SW480 (cell line): ENCODE data around the gene FKBP11.
"Not testable (repeated sequence)": the region's sequence is repeated elsewhere in the genome, so short reads cannot be mapped to it uniquely, and the experiment has no call there.

Experiments used
- DNase-seq: peaks from one replicate; pipeline ENCODE4 v3.0.0-alpha.2; 2016; ENCODE audit warnings: low spot score

FKBP11 gene

DNA sequence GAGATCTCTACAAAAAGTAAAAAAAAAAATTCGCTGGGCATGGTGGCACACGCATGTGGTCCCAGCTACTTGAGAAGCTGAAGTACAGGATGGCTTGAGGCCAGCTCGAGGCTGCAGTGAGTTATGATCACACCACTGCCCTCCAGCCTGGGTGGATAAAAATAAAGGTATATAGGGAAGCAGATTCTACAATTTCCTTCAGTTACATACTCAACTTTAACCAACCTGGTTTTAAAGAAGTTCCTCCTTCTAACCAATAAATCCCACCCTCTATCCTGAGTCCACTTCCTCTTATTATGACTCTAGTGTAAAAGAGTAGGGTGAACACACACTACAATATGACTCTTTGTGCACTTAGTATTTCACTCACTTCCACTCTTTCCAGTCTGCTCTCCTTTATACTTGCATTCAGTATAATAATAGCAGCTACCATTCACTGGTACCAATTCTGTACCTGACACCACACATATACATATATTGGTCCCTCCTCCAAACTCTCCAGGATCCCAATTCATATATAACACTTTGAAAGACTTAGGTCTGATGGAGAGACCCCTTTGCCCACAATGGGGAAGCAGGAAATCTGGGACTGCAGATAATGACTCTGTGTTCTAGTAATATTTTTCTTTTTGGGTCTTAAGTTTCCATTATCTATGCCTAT, 29.7 kb upstream of the FKBP11 start:
- DNase-seq = no peak

DNA sequence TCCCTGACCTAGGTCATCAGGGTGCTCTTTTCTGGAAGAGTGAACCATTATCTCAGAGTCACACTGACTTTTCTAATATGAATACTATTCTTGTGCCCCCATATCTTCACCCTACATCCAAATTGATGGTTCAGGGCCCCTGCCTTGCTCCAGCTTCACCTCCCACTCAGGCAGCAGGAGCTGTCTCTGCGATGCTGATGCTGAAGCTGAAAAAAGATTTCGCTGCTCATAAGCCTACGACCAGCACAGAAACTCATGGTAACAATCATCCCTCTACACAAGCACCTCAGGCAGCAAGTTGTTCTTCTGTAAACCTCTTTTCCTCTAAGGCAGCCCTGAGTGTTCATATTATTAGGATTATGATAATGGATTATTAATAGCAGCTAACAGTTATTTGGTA, 28.8 kb upstream of the FKBP11 start:
- DNase-seq = no peak

DNA sequence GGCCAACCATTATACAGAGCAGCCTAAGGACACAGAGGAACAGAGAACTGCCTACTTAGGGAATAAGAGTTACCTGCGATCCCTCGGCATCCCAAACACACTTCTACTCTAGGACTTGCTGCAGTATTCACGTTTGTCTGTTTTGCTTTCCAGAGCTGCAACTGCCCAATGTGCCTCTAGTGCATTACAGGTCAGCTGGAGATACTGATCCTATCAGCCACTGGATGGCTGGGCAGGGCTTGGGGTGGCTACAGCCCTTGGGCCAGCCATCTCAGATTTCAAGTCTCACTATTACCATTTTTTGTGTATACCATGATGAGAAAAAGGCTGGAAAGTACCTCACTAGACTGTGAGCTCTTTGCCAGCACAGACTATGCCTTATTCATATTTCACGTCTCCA, 27.4 kb upstream of the FKBP11 start:
- DNase-seq = no peak

GRCh38 chr12:48947727-48948126, 22.4 kb upstream of the FKBP11 start:
- no peak for DNase-seq

DNA sequence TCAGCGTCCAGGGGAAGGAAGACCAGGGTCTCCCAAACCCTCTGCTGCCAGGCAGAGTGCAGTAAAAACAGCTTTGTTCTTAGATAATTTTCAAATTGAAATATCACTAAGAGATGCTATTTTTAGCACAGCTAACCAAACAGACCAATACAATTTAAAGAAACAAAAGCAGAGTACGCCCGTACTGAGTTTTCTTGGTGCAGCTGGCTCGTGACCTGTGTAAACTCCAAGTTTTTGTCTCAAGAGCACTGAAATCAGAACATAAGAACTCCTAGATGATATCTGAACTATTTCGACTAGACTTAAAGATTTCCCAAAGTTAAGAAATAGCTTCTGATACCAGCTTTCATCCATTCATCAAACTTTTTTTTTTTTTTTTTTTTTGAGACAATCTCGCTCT, 21.7 kb upstream of the FKBP11 start:
- DNase-seq = no peak

- no peak for DNase-seq
Measured at GRCh38 chr12:48946205-48946604, 20.9 kb upstream of the FKBP11 start.

GRCh38 chr12:48943221-48943620, 17.9 kb upstream of the FKBP11 start:
- no peak for DNase-seq

- DNase-seq = no peak
Measured at GRCh38 chr12:48940181-48940580, 14.9 kb upstream of the FKBP11 start.

- no peak for DNase-seq
Measured at GRCh38 chr12:48938805-48939204, 13.5 kb upstream of the FKBP11 start.

DNA sequence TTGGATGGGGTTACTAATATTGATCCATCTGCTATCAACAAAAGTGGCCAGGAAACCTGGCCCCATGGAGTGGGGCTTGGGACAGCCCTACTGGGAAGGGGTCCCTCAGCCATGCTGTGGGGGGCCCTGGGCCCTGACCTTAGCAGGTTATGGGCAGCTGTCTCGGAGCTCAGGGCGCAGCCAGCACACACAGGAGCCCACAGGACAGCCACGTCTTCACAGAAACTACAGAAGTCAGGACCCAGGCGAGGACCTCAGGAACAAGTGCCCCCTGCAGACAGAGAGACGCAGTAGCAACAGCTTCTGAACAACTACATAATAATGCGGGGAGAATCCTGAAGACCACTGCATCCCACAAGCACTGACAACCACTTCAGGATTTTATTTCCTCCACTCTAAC, 11.9 kb upstream of the FKBP11 start:
- DNase-seq = no peak

DNA sequence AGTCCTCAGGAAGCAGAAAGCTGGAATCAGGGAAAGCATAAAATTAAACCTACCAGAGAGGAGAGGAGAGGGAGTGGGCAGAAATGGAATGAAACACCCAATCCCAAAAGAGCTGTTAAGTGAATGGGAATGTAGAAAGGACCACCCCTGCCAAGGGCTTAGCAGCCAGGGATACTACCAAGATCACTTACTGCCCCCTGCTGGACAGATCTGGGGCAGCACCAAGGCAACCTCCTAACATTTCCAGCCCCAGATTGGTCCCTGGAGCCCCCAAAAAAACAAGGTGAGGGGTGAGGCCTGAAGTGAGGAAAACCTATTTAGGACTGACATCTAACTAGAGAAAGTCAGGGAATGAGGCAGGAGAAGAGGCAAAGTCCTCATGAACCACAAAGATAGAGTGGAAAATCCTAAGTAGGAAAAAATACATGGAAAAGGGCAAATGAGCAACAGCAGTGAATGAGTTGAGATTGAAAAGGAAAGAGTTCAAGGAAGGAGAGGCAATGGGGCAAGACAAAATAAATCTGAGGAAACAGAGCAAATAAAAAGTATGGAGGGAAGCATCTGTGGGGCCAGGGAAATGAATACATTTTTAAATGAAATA, 11.2 kb upstream of the FKBP11 start:
- DNase-seq = peak; percentile 41

DNA sequence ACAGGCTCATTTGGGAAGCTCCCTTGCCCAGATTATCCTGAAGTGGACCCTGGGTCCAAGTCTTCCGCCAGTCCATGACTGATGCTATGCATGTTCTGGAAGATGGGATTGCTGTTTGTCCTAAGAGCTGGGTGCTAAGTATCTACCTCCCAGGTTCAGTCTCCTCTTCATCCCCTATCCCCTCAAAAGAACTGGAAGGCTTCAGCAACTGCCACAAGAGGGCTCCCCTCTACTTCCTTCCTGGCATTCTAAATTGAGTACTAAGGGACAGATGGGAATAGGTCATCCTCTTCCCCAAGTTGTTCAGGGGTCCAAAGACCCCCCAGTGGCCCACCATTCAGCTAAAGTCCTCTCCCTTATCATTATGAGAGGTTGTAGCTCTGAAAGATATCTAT, 9.0 kb upstream of the FKBP11 start:
- peak; percentile 35 for DNase-seq

- DNase-seq = no peak
Measured at GRCh38 chr12:48933664-48934311, 8.5 kb upstream of the FKBP11 start.

GRCh38 chr12:48932878-48933277, 7.6 kb upstream of the FKBP11 start:
- DNase-seq = no peak

GRCh38 chr12:48930475-48930874, 5.2 kb upstream of the FKBP11 start:
- no peak for DNase-seq

DNA sequence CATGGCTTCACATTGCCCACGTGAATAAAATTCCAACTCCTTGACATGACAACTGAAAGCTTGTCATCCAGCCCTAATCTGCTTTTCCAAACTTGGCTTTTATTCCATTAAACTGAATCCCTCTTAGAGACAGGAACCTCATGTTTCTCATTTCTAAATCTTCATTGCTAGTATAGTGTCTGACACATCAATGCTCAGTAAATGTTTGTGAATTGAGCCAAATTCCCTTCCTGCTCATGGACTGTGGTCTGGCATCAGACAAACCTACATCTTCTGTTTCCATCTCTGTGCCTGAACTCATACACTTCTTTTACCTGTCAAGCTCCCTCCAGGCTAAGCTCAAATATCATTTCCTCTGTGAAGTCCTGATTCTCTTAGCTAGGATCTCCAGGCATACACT, 4.3 kb upstream of the FKBP11 start:
- DNase-seq = no peak

DNA sequence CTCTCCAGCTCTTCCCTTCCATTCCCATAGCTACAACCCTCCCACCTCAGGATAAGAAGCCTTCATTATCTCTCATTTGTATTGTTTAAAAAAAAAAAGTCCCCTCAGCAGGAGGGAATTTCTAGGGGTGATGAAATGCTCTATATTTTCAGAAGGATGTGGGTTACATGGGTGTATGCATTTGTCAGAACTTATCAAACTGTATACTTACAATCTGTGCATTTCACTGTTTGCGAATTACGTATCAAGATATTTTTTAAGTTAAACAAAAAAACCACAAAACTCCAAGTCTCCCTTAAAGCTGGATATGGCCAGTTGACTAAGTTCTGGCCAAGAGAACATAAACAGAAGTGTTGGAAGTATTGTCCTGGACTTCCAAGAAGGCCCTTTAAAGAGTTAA, 2.0 kb upstream of the FKBP11 start:
- DNase-seq = no peak

DNA sequence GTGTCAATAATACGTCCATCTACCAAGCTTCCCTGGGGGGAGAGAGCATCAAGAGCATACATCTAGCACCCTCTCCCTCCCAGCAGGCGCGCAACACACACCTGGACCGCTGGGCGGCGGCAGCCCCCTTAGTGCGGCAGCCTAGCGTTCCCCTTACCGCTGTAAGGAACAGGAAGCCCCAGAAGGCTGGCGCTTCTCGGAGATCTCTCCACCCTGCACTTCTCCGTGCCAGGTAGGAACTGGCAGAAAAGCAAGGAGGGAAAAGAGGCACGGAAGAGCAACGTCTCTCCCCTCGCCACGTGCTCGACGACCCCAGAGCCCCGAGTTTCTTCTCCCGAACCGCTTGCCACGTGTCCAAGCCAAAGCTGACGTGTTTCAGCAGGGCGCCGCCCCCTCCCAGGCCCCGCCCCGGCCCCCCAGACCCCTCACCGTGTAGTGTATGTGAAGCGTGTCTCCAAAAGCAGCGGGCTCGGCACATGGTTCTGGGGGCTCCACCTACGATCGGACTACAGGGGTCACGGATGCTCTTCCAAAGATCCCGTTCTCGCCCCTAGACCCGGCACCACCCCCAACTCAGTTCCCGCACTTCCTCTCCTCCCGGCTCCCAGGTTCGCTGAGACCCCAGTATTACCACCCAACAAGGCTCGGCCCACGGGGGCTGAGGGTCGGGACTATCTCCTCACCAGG, 532 bp downstream of the FKBP11 start:
- DNase-seq = peak; percentile 73

DNA sequence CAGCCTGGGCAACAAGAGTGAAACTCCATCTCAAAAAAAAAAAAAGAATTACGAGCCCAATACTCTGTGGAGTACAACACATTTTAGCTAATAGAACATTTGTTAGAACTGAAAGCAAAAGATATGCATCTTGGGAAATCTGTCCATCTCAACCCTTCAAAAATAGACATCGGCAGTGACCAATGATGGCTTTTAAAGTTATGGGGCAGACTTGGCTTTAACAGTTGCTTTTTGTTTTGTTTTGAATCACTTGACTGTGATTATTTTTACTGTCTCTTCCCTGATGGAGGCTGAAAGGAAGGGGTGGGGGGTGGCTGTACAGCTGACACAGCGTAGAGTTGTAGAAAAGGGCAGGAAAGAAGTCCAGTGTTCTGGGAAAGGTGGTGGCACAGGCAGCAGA, 2.2 kb downstream of the FKBP11 start:
- DNase-seq = no peak

GRCh38 chr12:48917857-48918537, 7.3 kb downstream of the FKBP11 start:
- DNase-seq = no peak

DNA sequence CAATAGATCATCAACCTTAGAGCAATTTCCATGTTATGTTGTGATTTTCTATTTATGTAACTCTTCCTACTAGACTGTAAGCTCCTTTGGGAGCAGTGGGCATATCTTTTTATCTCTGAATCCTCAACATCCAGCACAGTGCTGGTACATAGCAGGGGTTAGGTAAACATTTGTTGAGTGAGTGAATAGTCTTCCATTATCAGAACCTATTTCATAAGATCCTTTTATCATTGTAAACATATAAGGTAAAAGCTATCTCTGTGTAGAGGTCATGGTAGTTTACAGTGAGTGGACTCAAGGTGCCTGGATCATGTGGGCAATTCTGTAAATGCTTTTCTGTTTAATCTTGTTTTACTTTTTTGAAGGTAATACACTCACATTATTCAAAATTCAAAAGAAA, 15.1 kb downstream of the FKBP11 start:
- no peak for DNase-seq

DNA sequence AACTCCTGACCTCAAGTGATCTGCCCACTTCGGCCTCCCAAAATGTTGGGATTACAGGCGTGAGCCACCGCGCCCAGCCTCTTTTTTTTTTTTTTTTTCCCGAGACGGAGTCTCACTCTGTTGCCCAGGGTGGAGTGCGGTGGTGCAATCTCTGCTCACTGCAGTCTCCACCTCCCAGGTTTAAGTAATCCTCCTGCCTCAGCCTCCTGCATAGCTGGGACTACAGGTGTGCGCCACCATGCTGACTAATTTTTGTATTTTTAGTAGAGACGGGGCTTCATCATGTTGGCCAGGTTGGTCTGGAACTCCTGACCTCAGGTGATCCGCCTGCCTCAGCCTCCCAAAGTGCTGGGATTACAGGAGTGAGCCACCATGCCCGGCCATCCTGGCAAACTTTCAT, 15.6 kb downstream of the FKBP11 start:
- DNase-seq = not testable (repeated sequence)

- no peak for DNase-seq
Measured at GRCh38 chr12:48907245-48907644, 18.0 kb downstream of the FKBP11 start.
